Measurements from ENCODE around the gene EFNA4. TPM values are rescaled to one million over a fixed set of nuclear protein-coding genes. Genes with fewer than 3 reads are reported as not detected.

Gene EFNA4
- total and polyA plus RNA-seq, 9 of the 15 experiments (the other 6 are each of a cell fraction or from before 2014, with no cell fraction given) = 0.68 to 7.4 (median 6.1) TPM

DNA sequence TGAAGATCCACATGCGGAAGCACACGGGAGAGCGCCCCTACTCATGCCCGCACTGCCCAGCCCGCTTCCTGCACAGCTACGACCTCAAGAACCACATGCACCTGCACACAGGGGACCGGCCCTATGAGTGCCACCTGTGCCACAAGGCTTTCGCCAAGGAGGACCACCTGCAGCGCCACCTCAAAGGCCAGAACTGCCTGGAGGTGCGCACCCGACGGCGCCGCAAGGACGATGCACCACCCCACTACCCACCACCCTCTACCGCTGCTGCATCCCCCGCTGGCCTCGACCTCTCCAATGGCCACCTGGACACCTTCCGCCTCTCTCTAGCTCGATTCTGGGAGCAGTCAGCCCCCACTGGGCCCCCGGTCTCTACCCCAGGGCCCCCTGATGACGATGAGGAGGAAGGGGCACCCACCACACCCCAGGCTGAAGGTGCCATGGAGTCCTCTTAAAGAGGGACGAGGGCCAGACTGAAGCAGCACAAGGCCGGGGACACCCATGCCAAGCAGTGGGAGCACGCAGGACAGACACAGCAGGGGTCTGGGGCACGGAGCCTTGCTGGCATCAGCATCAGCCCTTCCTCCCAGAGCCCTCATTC lies 47.2 kb upstream of the EFNA4 start (continued):
- TF ChIP-seq, protein P1, sequence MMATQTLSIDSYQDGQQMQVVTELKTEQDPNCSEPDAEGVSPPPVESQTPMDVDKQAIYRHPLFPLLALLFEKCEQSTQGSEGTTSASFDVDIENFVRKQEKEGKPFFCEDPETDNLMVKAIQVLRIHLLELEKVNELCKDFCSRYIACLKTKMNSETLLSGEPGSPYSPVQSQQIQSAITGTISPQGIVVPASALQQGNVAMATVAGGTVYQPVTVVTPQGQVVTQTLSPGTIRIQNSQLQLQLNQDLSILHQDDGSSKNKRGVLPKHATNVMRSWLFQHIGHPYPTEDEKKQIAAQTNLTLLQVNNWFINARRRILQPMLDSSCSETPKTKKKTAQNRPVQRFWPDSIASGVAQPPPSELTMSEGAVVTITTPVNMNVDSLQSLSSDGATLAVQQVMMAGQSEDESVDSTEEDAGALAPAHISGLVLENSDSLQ (IDR thresholded peaks at IDR 0.05) = no peak
- TF ChIP-seq, protein P2, sequence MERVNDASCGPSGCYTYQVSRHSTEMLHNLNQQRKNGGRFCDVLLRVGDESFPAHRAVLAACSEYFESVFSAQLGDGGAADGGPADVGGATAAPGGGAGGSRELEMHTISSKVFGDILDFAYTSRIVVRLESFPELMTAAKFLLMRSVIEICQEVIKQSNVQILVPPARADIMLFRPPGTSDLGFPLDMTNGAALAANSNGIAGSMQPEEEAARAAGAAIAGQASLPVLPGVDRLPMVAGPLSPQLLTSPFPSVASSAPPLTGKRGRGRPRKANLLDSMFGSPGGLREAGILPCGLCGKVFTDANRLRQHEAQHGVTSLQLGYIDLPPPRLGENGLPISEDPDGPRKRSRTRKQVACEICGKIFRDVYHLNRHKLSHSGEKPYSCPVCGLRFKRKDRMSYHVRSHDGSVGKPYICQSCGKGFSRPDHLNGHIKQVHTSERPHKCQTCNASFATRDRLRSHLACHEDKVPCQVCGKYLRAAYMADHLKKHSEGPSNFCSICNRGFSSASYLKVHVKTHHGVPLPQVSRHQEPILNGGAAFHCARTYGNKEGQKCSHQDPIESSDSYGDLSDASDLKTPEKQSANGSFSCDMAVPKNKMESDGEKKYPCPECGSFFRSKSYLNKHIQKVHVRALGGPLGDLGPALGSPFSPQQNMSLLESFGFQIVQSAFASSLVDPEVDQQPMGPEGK (CRISPR knock-in tag; IDR thresholded peaks at IDR 0.05; ENCODE audit: borderline replicate concordance) = no peak
- TF ChIP-seq ZNF75A (CRISPR knock-in tag; IDR thresholded peaks at IDR 0.05) = no peak
- TF ChIP-seq, protein P3, sequence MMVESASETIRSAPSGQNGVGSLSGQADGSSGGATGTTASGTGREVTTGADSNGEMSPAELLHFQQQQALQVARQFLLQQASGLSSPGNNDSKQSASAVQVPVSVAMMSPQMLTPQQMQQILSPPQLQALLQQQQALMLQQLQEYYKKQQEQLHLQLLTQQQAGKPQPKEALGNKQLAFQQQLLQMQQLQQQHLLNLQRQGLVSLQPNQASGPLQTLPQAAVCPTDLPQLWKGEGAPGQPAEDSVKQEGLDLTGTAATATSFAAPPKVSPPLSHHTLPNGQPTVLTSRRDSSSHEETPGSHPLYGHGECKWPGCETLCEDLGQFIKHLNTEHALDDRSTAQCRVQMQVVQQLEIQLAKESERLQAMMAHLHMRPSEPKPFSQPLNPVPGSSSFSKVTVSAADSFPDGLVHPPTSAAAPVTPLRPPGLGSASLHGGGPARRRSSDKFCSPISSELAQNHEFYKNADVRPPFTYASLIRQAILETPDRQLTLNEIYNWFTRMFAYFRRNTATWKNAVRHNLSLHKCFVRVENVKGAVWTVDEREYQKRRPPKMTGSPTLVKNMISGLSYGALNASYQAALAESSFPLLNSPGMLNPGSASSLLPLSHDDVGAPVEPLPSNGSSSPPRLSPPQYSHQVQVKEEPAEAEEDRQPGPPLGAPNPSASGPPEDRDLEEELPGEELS (CRISPR knock-in tag; IDR thresholded peaks at IDR 0.05; ENCODE audit: borderline replicate concordance) = no peak
- TF ChIP-seq, protein P4, sequence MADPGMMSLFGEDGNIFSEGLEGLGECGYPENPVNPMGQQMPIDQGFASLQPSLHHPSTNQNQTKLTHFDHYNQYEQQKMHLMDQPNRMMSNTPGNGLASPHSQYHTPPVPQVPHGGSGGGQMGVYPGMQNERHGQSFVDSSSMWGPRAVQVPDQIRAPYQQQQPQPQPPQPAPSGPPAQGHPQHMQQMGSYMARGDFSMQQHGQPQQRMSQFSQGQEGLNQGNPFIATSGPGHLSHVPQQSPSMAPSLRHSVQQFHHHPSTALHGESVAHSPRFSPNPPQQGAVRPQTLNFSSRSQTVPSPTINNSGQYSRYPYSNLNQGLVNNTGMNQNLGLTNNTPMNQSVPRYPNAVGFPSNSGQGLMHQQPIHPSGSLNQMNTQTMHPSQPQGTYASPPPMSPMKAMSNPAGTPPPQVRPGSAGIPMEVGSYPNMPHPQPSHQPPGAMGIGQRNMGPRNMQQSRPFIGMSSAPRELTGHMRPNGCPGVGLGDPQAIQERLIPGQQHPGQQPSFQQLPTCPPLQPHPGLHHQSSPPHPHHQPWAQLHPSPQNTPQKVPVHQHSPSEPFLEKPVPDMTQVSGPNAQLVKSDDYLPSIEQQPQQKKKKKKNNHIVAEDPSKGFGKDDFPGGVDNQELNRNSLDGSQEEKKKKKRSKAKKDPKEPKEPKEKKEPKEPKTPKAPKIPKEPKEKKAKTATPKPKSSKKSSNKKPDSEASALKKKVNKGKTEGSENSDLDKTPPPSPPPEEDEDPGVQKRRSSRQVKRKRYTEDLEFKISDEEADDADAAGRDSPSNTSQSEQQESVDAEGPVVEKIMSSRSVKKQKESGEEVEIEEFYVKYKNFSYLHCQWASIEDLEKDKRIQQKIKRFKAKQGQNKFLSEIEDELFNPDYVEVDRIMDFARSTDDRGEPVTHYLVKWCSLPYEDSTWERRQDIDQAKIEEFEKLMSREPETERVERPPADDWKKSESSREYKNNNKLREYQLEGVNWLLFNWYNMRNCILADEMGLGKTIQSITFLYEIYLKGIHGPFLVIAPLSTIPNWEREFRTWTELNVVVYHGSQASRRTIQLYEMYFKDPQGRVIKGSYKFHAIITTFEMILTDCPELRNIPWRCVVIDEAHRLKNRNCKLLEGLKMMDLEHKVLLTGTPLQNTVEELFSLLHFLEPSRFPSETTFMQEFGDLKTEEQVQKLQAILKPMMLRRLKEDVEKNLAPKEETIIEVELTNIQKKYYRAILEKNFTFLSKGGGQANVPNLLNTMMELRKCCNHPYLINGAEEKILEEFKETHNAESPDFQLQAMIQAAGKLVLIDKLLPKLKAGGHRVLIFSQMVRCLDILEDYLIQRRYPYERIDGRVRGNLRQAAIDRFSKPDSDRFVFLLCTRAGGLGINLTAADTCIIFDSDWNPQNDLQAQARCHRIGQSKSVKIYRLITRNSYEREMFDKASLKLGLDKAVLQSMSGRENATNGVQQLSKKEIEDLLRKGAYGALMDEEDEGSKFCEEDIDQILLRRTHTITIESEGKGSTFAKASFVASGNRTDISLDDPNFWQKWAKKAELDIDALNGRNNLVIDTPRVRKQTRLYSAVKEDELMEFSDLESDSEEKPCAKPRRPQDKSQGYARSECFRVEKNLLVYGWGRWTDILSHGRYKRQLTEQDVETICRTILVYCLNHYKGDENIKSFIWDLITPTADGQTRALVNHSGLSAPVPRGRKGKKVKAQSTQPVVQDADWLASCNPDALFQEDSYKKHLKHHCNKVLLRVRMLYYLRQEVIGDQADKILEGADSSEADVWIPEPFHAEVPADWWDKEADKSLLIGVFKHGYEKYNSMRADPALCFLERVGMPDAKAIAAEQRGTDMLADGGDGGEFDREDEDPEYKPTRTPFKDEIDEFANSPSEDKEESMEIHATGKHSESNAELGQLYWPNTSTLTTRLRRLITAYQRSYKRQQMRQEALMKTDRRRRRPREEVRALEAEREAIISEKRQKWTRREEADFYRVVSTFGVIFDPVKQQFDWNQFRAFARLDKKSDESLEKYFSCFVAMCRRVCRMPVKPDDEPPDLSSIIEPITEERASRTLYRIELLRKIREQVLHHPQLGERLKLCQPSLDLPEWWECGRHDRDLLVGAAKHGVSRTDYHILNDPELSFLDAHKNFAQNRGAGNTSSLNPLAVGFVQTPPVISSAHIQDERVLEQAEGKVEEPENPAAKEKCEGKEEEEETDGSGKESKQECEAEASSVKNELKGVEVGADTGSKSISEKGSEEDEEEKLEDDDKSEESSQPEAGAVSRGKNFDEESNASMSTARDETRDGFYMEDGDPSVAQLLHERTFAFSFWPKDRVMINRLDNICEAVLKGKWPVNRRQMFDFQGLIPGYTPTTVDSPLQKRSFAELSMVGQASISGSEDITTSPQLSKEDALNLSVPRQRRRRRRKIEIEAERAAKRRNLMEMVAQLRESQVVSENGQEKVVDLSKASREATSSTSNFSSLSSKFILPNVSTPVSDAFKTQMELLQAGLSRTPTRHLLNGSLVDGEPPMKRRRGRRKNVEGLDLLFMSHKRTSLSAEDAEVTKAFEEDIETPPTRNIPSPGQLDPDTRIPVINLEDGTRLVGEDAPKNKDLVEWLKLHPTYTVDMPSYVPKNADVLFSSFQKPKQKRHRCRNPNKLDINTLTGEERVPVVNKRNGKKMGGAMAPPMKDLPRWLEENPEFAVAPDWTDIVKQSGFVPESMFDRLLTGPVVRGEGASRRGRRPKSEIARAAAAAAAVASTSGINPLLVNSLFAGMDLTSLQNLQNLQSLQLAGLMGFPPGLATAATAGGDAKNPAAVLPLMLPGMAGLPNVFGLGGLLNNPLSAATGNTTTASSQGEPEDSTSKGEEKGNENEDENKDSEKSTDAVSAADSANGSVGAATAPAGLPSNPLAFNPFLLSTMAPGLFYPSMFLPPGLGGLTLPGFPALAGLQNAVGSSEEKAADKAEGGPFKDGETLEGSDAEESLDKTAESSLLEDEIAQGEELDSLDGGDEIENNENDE (IDR thresholded peaks at IDR 0.05; ENCODE audit: low read depth, low read length) = no peak
- TF ChIP-seq, protein P5, sequence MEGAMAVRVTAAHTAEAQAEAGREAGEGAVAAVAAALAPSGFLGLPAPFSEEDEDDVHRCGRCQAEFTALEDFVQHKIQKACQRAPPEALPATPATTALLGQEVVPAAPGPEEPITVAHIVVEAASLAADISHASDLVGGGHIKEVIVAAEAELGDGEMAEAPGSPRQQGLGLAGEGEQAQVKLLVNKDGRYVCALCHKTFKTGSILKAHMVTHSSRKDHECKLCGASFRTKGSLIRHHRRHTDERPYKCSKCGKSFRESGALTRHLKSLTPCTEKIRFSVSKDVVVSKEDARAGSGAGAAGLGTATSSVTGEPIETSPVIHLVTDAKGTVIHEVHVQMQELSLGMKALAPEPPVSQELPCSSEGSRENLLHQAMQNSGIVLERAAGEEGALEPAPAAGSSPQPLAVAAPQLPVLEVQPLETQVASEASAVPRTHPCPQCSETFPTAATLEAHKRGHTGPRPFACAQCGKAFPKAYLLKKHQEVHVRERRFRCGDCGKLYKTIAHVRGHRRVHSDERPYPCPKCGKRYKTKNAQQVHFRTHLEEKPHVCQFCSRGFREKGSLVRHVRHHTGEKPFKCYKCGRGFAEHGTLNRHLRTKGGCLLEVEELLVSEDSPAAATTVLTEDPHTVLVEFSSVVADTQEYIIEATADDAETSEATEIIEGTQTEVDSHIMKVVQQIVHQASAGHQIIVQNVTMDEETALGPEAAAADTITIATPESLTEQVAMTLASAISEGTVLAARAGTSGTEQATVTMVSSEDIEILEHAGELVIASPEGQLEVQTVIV (CRISPR knock-in tag; IDR thresholded peaks at IDR 0.05; ENCODE audit: borderline replicate concordance) = no peak
- no peak for TF ChIP-seq ATF7 (IDR thresholded peaks at IDR 0.05)

Data from K562 (cell line).